Epithelial cell of alveolus of lung (primary cell): ENCODE measurements around the gene TSPAN12. TPM values are rescaled to one million over a fixed set of nuclear protein-coding genes. Genes with fewer than 3 reads are reported as not detected.

Source experiments
- total RNA-seq: library from RNA; depleted of rRNA; stranded (reverse); fragments of >200 nt; gene quantifications from 2 replicates; pipeline ENCODE4 v1.2.1, GENCODE V29; 2015

TSPAN12 gene, protein sequence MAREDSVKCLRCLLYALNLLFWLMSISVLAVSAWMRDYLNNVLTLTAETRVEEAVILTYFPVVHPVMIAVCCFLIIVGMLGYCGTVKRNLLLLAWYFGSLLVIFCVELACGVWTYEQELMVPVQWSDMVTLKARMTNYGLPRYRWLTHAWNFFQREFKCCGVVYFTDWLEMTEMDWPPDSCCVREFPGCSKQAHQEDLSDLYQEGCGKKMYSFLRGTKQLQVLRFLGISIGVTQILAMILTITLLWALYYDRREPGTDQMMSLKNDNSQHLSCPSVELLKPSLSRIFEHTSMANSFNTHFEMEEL
- 2.2 and 27.5 TPM in 2 replicates for total RNA-seq

DNA sequence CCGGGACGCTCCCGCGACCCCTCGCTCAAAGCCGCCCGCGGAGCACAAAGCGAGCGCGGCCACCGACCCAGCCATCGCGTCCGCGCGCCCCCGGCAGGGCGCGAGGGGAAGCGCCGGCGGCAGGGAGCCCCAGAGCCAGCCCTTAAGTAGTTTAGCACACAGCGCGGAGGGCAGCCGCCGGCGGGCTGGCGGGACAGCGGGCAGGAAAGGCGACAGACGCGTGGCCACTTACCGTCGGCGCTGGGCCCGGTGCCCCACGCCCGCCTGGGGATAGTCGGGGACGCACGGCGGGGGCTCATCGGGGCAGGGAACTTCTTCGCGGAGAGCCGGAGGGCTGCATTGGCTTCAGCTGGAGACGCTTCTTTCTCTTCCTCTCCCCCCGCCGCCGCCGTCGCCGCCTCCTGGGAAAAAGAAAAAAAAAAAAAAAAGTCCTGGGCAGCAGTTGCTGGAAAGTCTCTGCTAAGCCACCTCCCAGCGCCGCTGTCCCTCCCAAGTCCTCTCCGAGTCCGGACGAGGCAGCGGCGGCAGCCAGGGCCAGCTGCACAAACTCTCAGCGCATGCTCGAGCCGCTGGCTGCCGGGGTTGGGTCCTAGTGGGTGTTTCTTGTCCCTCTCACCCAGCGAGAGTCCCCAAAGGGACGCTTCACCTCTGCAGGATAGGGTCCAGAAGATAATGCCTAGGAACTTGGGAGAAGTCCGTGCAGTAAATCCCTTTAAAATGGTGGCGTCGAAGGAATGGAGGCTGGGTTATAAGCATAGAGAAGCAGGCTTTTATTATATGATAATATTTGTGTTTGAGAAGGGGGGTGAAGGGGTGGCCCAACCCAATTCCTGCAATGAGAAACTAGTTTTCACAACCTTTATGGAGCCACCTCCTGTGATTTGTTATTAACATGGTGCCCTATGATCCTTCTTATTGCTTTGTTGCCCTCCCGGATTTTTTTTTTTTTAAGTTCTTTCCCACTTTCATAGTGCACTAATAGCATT is at the start of gene TSPAN12:
Gene TSPAN12 (minus strand): TSS at position 557 of the 986 bp plus-strand sequence. CDS start 1,381 bp downstream, outside the sequence.

Other genes with a start within 250 kb of the TSPAN12 start
- gene ING3, start 92.6 kb upstream of the TSPAN12 start, total RNA-seq: 5.3 and 17.6 TPM in 2 replicates
- gene CPED1, start 130.6 kb upstream of the TSPAN12 start, total RNA-seq: 15.1 and 21.2 TPM in 2 replicates